GM18511 (cell line): ENCODE data around the gene PXMP4.
"Not testable (repeated sequence)": the region's sequence is repeated elsewhere in the genome, so short reads cannot be mapped to it uniquely, and the experiment has no call there.

Experiments used
- ATAC-seq: cut with Tn5 transposase; IDR thresholded peaks from one replicate; pipeline ENCODE4 v1.9.1; 2021; ENCODE audit warnings: mild to moderate bottlenecking, moderate library complexity; ENCODE audit not compliant: unreplicated experiment

PXMP4 gene

DNA sequence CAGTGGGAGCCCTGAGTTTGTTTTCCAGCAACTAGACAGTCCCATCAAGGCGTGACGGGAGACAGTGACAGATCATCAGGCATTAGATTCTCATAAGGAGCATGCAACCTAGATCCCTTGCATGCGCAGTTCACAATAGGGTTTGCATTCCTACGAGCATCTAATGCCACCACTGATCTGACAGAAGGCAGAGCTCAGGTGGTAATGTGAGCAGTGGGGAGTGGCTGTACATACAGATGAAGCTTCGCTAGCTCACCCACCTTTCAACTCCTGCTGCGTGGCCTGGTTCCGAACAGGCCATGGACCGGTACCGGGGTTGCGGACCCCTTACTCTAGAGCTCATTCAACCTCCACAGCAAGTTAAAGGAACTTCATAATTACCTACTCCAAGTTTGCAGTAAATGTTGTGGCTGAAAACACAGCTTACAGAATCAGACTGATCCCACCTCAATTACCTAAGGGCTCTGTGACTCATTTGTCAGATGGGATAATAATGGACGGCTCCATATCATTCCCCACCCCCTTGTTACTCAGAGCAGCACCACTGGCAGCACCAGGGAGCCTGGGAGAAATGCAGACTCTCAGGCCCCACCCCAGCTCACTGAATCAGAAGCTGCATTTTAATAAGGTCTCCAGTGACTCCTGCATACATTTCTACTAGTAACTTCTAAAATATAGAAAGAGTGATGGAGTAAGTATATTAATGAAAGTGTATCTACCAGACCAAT is 15.7 kb downstream of the PXMP4 start:
- no peak for ATAC-seq

DNA sequence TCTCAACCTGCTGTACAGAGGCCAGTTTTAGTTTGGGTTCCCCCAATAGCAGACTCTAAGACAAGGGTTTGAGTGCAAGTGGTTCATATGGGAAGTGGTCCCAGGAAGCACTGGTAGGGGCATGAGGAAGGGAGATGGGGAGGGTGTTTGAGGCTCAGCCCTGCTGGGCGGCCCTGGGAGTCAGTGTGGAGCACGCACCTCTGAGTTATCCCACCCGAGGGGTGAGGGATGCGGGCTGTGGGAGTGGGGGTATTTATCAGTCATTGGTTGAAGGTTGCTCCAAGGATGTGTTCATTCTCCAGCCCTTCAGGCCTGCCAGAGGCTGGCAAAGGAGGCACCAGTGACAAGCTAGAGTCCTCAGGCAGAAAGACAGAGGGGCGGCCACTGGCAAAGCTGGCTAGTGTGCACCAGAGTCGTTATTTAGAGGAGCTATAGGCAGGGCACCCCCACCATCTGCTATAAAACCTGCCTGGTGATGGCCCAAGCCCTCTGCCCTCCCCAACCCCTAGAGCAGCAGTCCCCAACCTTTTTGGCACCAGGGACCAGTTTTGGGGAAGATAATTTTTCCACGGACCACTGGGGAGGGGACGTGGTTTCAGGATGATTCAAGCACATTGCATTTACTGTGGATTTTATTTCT is 16.5 kb downstream of the PXMP4 start:
- ATAC-seq, result no peak

DNA sequence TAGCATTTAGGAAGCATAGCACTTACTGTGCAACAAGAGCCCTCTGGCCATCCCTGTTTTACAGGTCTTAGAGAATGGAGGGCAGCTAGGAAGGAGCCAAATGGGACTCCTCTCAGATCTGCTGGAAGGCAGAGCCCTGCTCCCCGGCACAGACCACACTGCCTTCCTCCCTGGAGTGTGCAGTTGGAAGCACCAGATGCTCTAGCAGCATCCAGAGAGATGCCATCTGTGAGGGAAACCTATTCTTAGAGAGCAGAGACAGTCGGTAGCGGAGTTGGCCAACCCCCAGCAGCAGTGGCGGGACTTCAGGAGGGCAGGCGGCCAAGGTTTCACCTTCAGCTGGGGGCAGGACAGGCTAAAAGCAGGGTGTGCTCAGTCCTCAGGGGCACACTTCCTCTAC is 17.2 kb downstream of the PXMP4 start:
- no peak for ATAC-seq

DNA sequence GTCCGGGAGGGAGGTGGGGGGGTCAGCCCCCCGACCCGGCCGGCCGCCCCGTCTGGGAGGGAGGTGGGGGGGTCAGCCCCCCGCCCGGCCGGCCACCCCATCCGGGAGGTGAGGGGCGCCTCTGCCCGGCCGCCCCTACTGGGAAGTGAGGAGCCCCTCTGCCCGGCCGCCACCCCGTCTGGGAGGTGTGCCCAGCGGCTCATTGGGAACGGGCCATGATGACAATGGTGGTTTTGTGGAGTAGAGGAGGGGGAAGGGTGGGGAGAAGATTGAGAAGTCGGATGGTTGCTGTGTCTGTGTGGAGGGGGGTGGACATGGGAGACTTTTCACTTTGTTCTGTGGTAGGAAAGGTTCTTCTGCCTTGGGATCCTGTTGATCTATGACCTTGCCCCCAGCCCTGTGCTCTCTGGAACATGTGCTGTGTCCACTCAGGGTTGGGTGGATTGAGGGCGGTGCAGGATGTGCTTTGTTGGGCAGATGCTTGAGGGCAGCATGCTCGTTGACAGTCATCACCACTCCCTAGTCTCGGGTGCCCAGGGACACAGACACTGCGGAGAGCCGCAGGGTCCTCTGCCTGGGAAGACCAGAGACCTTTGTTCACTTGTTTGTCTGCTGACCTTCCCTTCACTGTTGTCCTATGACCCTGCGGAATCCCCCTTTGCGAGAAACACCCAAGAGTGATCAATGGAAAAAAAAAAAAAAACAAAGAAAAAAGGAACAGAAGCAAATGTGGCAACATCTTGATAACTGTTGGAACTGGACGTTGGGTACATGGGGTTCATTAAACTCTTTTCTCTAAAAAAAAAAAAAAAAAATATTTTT is 18.3 kb downstream of the PXMP4 start:
- ATAC-seq, result no peak

- ATAC-seq, result not testable (repeated sequence)
Observed at GRCh38 chr20:33700696-33701441, 19.2 kb downstream of the PXMP4 start.

DNA sequence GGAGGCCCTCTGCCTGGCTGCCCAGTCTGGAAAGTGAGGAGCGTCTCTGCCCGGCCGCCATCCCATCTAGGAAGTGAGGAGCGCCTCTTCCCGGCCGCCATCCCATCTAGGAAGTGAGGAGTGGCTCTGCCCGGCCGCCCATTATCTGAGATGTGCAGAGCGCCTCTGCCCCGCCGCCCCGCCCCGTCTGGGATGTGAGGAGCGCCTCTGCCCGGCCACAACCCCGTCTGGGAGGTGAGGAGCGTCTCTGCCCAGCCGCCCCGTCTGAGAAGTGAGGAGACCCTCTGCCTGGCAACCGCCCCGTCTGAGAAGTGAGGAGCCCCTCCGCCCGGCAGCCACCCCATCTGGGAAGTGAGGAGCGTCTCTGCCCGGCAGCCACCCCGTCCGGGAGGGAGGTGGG is 21.1 kb downstream of the PXMP4 start:
- ATAC-seq, result not testable (repeated sequence)

DNA sequence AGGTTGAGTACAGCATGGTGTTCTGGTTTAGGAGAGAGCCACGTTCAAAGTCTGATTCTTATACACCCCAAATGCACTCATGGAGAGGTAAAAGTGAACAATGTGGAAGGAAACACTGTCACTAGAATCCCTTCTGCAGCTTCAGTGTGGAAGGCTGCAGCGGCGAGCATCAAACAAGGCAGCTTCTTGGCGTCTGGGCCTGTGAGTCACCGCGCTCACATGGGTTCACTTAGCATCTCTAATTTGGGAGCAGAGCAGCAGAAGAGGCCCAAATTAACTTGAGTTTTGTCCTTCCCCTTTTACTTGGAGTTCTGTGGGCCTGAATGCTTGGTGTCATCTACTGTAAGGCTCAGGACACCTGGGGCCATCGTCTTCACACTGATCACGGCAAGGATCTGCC is 23.0 kb downstream of the PXMP4 start:
- no peak for ATAC-seq

DNA sequence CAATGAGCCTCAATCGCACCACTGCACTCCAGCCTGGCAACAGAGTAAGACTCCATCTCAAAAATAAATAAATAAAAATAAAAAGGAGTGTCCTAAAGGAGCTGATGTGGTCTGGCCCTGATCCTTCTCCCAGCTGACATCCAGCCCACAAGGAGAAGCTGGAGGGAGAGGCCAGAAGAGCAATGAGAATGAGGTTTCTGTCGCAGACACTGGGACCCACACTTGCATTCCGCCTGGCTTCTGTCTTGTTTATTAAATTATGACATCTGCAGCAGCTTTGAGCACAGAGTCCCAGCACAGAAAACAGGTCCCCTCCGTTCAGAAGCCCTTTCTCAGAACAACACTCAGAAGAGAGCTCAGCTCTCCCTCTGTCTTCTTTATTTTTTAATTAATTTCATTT is 23.7 kb downstream of the PXMP4 start:
- no peak for ATAC-seq

DNA sequence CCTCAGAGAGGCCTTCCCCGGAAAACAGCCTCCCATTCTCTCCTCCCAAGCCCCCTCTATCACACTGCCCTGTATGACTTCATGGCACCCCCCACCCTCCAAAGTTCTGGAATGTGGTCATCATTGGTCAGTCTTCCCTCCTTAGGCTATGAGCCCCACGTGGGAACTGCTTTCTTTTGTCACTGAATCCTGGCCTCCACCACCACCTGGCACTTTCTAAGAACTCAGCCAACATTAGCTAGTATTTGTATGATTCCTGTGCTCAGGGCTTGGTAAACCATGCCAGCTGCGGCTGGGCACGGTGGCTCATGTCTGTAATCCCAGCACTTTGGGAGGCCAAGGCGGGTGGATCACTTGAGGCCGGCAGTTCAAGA is 25.5 kb downstream of the PXMP4 start:
- ATAC-seq, result no peak

GRCh38 chr20:33693741-33694638 is 26.1 kb downstream of the PXMP4 start:
- no peak for ATAC-seq

DNA sequence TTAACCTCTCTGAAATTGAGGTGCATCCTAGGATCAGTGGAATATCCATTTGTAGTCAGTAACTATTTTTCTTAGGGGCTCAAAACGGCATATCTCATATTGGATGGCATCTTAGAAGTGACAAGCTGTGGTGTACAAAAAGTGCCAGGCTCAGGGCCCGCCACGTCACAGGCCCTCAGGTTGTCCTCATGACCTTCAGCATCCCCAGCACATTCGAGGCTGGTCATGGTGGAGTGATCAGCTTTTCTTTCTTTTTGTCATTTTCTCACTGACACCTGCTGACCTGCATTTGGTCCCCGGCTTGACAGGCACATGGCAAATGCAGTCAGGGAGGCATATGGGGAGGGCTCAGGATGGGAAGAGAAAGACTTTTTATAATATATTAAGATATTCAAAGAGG is 26.8 kb downstream of the PXMP4 start:
- no peak for ATAC-seq

GRCh38 chr20:33689973-33690372 is 30.1 kb downstream of the PXMP4 start:
- ATAC-seq, result no peak

DNA sequence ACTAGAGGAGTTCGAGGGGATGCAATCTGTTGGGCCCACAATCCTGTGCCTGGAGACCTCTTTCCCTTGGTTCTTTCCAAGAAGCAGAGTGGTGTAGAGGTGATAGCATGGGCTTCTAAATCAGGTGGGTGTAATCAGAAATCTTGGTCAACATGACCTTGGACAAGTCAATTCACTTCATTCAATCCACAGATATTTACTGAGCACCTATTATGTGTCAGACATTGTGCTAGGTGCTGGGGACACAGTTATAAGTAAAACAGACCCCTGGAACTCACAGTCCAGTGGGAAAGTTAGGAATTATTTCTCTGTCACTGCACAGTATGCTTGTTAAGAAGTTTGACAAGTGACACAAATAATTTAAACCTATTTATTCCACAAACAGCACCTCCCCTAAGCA is 30.6 kb downstream of the PXMP4 start:
- ATAC-seq, result no peak

- ATAC-seq, result no peak
Observed at GRCh38 chr20:33688938-33689424, 31.1 kb downstream of the PXMP4 start.

GRCh38 chr20:33687993-33688937 is 31.8 kb downstream of the PXMP4 start:
- ATAC-seq, result no peak

GRCh38 chr20:33687370-33687915 is 32.7 kb downstream of the PXMP4 start:
- no peak for ATAC-seq

DNA sequence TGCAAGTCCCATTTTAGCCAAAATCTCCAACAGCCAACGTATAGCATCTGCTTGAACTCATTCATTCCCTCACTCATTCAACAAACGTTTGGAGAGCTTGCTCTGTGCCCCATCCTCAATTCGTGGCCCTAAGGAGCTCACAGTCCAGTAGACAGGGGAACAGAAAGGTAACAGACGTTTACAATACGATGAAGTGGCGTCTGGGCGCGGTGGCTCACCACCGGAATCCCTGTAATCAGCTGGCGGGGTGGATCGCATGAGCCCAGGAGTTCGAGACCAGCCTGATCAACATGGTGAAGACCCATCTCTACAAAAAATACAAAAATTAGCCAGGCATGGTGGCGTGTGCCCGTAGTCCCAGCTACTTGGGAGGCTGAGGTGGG is 33.1 kb downstream of the PXMP4 start:
- ATAC-seq, result no peak

DNA sequence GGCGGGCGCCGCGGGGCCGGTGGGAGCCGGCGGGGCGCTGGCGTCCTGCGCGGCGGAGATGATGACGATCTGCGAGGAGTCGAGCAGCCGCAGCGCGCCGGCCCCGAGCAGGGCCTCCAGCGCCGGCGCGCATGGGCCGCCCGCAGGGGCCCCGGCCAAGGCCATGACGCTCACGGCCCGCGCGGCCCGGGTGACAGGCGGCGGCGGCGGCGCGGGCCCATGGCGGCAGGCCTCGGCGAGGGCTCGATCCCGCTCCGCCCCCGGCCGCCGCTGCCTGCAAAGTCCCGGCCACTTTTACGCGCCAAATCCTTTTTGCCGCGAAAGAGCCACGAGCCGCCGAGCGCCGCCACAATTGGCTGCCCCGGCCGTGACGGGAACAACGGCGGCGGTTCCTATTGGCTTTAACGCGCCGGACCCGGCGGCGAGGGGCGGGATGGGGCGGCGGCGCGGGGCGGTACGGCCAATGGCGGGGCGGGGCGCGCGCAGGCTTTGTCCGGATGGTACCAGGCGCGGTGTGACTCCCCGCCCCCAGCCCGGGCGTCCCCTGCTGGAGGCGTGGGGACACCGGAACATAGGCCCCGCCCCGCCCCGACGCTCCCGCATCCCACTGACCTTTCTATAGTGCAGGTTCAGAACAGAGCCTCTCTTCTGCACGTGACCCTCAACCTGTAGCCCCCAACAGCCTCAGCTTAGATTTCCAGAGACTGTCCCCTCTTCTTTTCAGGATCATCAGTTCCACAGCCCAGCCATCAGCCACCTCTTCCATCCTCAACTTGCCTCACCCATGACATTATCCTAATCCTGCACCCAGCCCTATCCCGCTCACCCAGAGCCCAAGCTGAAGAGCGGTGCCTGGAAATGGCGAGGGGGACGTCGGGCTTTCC is 33.8 kb downstream of the PXMP4 start, which contains the start of gene E2F1:
E2F1 (minus strand) TSS at position 286 of the 884 bp plus-strand sequence; CDS start at position 165, 121 bp downstream.
- peak; percentile 89 for ATAC-seq
